Gastroesophageal sphincter (tissue), 3 donors: ENCODE results near the gene LMAN1L.

Source experiments
- CTCF ChIP-seq, 4 experiments: fragments of 200-600 bp in 2 of 4; fragments of 450-650 bp in 2 of 4; sonication (generic) in 1 of 4; IDR thresholded peaks; one replicate each; pipeline ENCODE4 v1.5.1; 2017 to 2019; ENCODE audit warnings: antibody characterized with exemption in 4 of 4, mild to moderate bottlenecking in 2 of 4, moderate library complexity in 2 of 4
- EP300 ChIP-seq: sonication (generic); formaldehyde crosslinking; IDR thresholded peaks from one replicate; pipeline ENCODE4 v1.6.1; 2017; ENCODE audit warnings: antibody characterized with exemption, mild to moderate bottlenecking
- POLR2A ChIP-seq, 2 donors: fragments of 450-650 bp; IDR thresholded peaks; one replicate each; pipeline ENCODE4 v1.6.1; 2017; ENCODE audit warnings: antibody characterized with exemption in 2 of 2, mild to moderate bottlenecking in 2 of 2, moderate library complexity in 1 of 2
- POLR2AphosphoS5 ChIP-seq: sonication (generic); formaldehyde crosslinking; IDR thresholded peaks from one replicate; pipeline ENCODE4 v1.6.1; 2017; ENCODE audit warnings: antibody characterized with exemption

- TF ChIP-seq CTCF (IDR thresholded peaks at IDR 0.05) (no peak), EP300 (no peak), POLR2A (IDR thresholded peaks at IDR 0.05) (no peak), POLR2AphosphoS5 (no peak)
Observed at GRCh38 chr15:74866090-74866489, 53.5 kb downstream of the LMAN1L start.
